ENCODE results near the gene LARP4B. TPM values are rescaled to one million over a fixed set of nuclear protein-coding genes. Genes with fewer than 3 reads are reported as not detected.
A peak's percentile ranks its signal among the peaks of the same experiment; 100 is the strongest.

LARP4B gene
- total RNA-seq, 2 experiments from 2014 or later: 101 to 104 TPM

DNA sequence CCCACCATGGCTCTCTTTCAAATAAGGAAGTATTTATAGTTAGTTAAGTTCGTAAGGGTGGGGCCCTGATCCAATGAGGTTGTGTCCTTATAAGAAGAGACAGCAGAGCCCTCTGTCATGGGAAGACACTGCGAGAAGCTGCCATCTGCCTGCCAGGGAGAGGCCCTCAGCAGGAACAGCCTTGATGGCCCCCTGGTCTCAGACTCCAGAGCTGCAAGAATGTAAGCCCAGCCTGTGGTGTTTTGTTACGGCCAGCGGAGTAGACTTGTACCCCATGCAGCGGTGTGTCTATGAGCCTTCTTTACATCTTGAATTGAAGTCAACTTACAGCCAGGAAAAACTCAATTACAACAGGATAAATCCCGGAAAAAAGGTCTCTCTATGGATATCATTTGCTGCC, 14.3 kb upstream of the LARP4B start:
- ChIA-PET POLR2A (no interaction called here), CTCF (no interaction called here)
- TF ChIP-seq, protein P1, sequence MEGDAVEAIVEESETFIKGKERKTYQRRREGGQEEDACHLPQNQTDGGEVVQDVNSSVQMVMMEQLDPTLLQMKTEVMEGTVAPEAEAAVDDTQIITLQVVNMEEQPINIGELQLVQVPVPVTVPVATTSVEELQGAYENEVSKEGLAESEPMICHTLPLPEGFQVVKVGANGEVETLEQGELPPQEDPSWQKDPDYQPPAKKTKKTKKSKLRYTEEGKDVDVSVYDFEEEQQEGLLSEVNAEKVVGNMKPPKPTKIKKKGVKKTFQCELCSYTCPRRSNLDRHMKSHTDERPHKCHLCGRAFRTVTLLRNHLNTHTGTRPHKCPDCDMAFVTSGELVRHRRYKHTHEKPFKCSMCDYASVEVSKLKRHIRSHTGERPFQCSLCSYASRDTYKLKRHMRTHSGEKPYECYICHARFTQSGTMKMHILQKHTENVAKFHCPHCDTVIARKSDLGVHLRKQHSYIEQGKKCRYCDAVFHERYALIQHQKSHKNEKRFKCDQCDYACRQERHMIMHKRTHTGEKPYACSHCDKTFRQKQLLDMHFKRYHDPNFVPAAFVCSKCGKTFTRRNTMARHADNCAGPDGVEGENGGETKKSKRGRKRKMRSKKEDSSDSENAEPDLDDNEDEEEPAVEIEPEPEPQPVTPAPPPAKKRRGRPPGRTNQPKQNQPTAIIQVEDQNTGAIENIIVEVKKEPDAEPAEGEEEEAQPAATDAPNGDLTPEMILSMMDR (IDR thresholded peaks at IDR 0.05): no peak
- Mint-ChIP-seq H3K27me3 (no peaks in the 10 kb centered on the region), H3K4me1 (ENCODE audit: low read depth) (peaks cover 24% of the 10 kb centered on the region), H3K9me3 (no peaks in the 10 kb centered on the region), H3K27ac (no peak overlapping the region), H3K4me3 (no peak overlapping the region), H3K36me3 (ENCODE audit: low read depth) (no peaks in the 10 kb centered on the region)
- DNase-seq: no peak
- intact Hi-C loops (cut with micrococcal nuclease): no loop called here
- ATAC-seq: no peak

DNA sequence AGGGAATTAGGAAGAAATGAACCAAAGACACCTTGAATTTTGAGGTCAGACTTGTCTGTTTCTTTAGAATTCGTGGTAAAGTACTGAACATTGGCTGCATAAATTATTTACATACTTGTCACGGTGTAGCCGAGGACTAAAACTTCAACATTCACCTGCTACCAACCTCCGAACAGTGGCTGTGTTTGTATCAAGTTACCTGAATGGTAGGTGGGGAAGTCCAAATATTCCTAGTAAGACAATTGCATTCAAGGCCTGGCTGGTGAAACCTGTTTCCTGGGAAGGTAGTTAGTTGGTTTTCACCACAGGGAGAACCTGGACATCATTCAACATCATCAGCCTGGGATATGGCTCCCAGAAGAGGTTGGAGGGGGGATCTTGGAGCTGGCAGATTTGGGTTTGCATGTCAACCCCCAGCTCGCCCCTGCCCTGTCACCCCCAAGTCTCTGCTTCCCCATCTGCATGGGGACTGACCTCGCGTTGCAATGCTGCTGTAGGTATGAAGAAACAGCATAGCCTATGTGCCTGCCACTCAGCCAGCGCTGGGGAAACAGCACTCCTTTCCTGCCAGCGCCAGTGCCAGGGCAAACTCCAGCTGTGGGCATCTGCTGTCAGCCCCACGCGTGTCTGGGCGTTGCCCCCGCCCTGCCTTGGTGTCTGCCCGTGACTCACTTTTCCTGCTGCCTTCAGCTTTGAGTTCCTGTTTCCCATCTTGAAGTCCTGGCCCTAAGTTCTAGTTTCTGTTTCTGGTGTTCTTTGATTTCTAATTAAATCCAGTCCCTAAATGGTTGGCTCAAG, 12.7 kb upstream of the LARP4B start:
- DNase-seq (peak; percentile 51), ATAC-seq (peak; percentile 72)
- peak overlapping the region; percentile 46 for H3K27ac Mint-ChIP-seq
- H3K4me1 Mint-ChIP-seq (ENCODE audit: low read depth): peaks cover 28% of the 10 kb centered on the region
- POLR2A ChIA-PET: interaction anchor here (1.2 to 1.3 kb wide), 2 partner anchors 13 to 16 kb away, joined by 3 to 5 read pairs; partner anchors contain the start of gene LARP4B
- H3K4me3 Mint-ChIP-seq: no peak overlapping the region
- H3K9me3 Mint-ChIP-seq: no peaks in the 10 kb centered on the region
- intact Hi-C loops (cut with micrococcal nuclease): no loop called here
- no peaks in the 10 kb centered on the region for H3K36me3 Mint-ChIP-seq (ENCODE audit: low read depth)
- TF ChIP-seq, protein P1 (IDR thresholded peaks at IDR 0.05): no peak
- CTCF ChIA-PET: no interaction called here
- no peaks in the 10 kb centered on the region for H3K27me3 Mint-ChIP-seq

DNA sequence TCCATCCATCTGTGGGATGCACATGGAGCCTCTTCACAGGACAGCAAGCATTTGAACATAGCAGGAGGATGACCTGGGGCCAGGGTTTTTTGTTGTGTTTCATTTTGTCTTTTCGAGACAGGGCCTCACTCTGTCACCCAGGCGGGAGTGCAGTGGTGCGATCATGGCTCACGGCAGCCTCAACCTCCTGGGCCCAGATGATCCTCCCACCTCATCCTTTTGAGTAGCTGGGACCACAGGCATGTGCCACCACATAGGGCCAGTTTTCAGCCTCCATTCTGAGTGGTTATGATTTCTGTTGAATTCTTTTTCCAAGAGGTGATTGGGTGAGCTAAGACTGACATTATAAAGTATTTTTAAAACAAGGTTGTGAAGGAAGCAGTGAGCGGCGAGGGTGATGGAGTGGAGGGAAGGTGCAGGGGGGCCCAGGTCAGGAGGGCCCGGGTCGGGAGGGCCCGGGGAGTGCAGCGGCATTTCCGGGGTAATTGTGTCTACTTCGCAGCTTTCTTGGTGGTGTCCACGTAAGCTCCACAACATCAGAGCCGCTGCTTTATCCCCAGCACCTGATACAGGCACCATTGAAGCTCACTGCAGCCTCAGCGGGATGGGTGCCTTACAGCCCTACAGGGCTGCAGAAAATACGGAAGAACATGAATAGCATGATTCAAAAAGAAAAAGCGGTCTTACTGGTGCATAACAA, 12.0 kb upstream of the LARP4B start:
- Mint-ChIP-seq H3K4me3 (no peak overlapping the region), H3K27ac (no peak overlapping the region), H3K4me1 (ENCODE audit: low read depth) (peaks cover 35% of the 10 kb centered on the region), H3K27me3 (no peaks in the 10 kb centered on the region), H3K9me3 (no peaks in the 10 kb centered on the region), H3K36me3 (ENCODE audit: low read depth) (no peaks in the 10 kb centered on the region)
- ATAC-seq: no peak
- ChIA-PET CTCF (no interaction called here), POLR2A (interaction anchor here (0.6 to 1.3 kb wide), 4 partner anchors 10 to 452 kb away, joined by 3 to 5 read pairs (median 4); partner anchors contain the start of gene LARP4B)
- TF ChIP-seq, protein P1 (IDR thresholded peaks at IDR 0.05): no peak
- intact Hi-C loops (cut with micrococcal nuclease): no loop called here
- no peak for DNase-seq

DNA sequence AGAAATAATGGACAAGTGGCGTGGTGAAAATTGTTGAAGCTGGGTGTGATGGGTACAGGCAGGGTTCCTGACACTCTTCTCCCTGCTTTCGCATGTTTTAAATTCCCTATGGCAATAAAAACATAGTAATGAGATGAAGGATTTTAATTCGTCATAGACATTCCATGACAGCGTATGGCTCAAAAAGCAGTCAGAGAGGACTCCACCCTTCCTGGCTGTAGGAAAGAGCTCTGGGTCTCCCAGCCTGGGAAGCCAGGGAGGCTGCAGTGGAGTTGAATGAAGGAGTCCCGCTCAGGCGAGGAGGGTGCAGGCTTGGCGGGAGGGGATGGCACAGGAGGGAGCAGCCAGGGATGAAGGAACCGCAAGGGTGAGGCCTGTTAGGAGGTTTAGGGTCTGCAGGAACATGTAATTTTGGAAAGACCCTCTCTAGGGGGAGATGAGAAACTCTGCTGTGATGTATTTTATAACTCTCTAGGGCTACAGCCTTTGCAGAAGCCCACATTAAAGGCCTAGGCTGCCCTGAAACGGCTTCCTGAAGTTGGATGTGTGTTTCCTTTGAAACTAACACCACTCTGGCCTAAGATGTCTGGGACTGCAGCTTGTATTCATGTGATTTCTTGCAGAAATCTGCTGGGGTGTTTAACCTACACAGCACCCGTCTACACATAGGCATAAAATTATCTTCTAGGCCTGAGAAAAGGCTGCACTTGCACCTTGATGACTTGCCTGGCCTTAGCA, 7.6 kb upstream of the LARP4B start:
- TF ChIP-seq, protein P1 (IDR thresholded peaks at IDR 0.05): no peak
- ATAC-seq (peak; percentile 35), DNase-seq (no peak)
- no peaks in the 10 kb centered on the region for H3K9me3 Mint-ChIP-seq
- no peak overlapping the region for H3K27ac Mint-ChIP-seq
- no peak overlapping the region for H3K4me3 Mint-ChIP-seq
- CTCF ChIA-PET: interaction anchor here (0.6 kb wide), 1 partner anchor 169 kb away, joined by 3 read pairs; no protein-coding TSS in a partner anchor
- H3K27me3 Mint-ChIP-seq: no peaks in the 10 kb centered on the region
- no peaks in the 10 kb centered on the region for H3K36me3 Mint-ChIP-seq (ENCODE audit: low read depth)
- POLR2A ChIA-PET: no interaction called here
- intact Hi-C loops (cut with micrococcal nuclease): loop anchor here (5.0 kb wide), 1 partner anchor 48 kb away; the partner anchor contains the start of gene GTPBP4
- peaks cover 31% of the 10 kb centered on the region for H3K4me1 Mint-ChIP-seq (ENCODE audit: low read depth)

Data from activated CD8-positive, alpha-beta T cell treated with anti-CD3 and anti-CD28 coated beads for 36 hours (primary cell).